ENCODE results near the gene SART3. TPM values are rescaled to one million over a fixed set of nuclear protein-coding genes. Genes with fewer than 3 reads are reported as not detected.
A peak's percentile ranks its signal among the peaks of the same experiment; 100 is the strongest.

SART3 gene, protein sequence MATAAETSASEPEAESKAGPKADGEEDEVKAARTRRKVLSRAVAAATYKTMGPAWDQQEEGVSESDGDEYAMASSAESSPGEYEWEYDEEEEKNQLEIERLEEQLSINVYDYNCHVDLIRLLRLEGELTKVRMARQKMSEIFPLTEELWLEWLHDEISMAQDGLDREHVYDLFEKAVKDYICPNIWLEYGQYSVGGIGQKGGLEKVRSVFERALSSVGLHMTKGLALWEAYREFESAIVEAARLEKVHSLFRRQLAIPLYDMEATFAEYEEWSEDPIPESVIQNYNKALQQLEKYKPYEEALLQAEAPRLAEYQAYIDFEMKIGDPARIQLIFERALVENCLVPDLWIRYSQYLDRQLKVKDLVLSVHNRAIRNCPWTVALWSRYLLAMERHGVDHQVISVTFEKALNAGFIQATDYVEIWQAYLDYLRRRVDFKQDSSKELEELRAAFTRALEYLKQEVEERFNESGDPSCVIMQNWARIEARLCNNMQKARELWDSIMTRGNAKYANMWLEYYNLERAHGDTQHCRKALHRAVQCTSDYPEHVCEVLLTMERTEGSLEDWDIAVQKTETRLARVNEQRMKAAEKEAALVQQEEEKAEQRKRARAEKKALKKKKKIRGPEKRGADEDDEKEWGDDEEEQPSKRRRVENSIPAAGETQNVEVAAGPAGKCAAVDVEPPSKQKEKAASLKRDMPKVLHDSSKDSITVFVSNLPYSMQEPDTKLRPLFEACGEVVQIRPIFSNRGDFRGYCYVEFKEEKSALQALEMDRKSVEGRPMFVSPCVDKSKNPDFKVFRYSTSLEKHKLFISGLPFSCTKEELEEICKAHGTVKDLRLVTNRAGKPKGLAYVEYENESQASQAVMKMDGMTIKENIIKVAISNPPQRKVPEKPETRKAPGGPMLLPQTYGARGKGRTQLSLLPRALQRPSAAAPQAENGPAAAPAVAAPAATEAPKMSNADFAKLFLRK
- total RNA-seq: 10 to 100 TPM; 37.0 to 68.7 (median 48.2) TPM

DNA sequence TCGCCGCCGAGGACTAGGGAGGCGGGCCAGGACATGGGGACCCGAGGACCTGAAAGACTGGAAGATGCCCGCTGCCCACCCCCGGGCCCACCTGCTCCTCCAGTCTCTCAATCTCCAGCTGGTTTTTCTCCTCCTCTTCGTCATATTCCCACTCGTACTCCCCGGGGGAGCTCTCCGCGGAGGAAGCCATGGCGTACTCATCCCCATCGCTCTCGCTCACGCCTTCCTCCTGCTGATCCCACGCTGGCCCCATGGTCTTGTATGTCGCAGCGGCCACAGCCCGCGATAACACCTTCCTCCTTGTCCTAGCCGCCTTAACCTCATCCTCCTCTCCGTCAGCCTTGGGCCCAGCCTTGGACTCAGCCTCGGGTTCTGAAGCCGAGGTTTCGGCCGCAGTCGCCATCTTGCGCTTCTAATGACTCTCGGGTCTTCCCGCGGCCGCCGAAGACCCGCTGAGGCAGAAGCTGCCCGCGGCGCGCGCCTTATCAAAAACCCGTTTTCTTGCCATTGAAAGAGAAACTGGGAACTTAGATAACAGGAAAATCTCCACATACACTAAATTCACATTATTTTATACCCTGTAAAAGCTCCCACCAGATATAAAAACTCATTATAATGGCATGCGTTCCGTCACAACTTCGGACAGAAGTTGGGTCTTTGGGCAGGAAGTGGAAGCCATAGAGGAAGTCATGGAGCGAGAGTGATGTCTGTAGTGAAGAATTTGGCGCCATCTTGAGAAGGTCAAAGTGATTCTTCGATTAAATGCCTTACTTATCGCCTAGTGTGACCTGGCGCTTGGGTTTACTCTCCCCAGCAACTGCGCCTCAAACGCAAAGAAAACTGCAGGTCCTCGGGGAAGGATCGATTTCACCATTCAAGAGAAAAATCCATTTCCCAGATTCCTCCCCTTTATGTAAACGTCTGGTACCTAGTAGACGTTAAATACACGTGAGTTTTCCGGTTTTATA, at the start of gene SART3:
SART3 (minus strand) TSS at position 422 of the 968 bp plus-strand sequence; CDS start at position 403, 19 bp downstream.
- intact Hi-C loops (cut with DNase I): loop anchor here (5.0 to 10.0 kb wide), 3 partner anchors 56 to 534 kb away; partner anchors contain the start of genes ALKBH2 and UNG
- DNase-seq: no peak
- H3K27me3 ChIP-seq: no peaks in the 10 kb centered on the region
- H3K4me1 ChIP-seq: peaks cover 27 to 81% (median 41%) of the 10 kb centered on the region in 3 donors
- TF ChIP-seq, protein P1, sequence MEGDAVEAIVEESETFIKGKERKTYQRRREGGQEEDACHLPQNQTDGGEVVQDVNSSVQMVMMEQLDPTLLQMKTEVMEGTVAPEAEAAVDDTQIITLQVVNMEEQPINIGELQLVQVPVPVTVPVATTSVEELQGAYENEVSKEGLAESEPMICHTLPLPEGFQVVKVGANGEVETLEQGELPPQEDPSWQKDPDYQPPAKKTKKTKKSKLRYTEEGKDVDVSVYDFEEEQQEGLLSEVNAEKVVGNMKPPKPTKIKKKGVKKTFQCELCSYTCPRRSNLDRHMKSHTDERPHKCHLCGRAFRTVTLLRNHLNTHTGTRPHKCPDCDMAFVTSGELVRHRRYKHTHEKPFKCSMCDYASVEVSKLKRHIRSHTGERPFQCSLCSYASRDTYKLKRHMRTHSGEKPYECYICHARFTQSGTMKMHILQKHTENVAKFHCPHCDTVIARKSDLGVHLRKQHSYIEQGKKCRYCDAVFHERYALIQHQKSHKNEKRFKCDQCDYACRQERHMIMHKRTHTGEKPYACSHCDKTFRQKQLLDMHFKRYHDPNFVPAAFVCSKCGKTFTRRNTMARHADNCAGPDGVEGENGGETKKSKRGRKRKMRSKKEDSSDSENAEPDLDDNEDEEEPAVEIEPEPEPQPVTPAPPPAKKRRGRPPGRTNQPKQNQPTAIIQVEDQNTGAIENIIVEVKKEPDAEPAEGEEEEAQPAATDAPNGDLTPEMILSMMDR (IDR thresholded peaks at IDR 0.05): no peak
- TF ChIP-seq POLR2A (IDR thresholded peaks at IDR 0.05): peak in 1 of 4 donors; percentile 44
- no peaks in the 10 kb centered on the region for H3K9me3 ChIP-seq
- WGBS, 2 donors: 0 to 1% methylated on average over 48 to 55 of the region's 57 CpGs
- H3K36me3 ChIP-seq: peaks cover 0 to 42% (median 5%) of the 10 kb centered on the region in 3 donors
- peak within 1 kb of the TSS; percentile 82 to 94 (median 93) for H3K4me3 ChIP-seq
- peak within 1 kb of the TSS; percentile 95 to 98 (median 96) for H3K27ac ChIP-seq

DNA sequence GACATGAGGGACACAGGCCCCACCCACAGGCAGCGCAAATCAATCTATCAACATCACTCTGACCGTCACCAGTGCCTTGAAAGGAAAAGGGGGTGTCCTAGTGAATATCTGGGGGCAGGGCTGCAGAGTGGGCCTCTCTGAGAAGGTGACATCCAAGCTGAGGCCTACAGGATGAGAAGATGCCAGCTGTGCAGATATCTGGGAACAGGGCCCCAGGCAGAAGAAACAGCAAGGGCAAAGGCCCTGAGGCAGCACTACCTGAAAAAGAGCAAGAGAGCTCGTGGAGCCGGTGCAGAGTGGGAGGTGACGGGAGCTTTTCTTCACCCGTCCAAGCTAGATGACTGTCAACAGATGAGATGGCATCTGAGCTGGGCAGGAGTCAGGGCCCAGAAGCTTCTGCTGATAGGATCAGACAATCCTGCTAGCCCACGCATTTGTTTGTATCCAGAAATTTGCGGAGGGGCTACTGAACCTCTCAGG, 49.4 kb upstream of the SART3 start:
- intact Hi-C loops (cut with DNase I): no loop called here

DNA sequence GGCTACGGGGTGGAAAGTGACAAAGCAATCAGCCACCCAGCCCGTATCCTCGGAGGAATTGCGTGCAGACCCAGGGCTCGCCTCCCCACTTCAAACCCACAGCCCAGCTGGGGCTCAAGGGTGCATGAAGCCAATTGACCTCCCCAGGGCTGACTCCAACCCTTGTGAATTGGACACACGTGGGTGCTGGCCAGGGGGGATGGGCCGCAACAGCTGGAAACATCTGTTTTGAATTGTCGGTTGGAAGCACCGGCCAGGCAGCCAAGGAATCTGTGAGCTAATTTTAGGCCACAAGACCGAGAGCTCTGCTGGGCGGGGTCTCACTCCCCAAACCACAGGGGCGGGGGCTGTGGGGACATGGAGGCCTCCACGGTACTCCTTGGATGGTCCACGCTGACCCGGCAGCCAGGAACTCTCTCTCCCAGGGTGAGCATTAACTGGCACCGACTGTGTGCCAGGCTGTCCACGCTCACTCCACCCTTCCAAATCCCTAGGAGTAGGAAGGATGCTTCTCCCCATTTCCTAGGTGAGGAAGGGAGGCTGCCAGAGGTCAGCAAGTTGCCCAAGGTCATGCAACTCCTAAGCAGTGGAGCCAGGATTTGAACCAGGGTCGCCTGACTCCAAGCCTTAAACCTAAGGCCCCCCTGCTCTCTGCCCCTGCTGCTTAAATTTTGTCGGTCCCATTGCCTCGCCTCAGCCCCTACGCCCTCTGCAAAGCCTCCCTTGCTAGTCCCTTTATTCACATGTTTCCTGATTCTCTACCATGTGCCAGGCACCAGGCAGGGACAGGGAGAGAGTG, 48.8 kb upstream of the SART3 start:
- no peaks in the 10 kb centered on the region for H3K36me3 ChIP-seq
- peaks cover 0 to 3% (median 0%) of the 10 kb centered on the region in 4 donors for H3K27me3 ChIP-seq
- 67 to 89% methylated on average over 6 to 8 of the region's 21 CpGs for WGBS, 2 donors
- no peak overlapping the region for H3K27ac ChIP-seq
- DNase-seq: no peak
- no peak overlapping the region for H3K4me3 ChIP-seq
- intact Hi-C loops (cut with DNase I): no loop called here
- TF ChIP-seq, protein P1 (IDR thresholded peaks at IDR 0.05): no peak
- TF ChIP-seq POLR2A (IDR thresholded peaks at IDR 0.05): no peak
- no peaks in the 10 kb centered on the region for H3K9me3 ChIP-seq
- peaks cover 0 to 16% (median 10%) of the 10 kb centered on the region in 3 donors for H3K4me1 ChIP-seq

More for the DNA sequence above, 49.4 kb upstream of the SART3 start:
- peaks cover 0 to 3% (median 0%) of the 10 kb centered on the region in 4 donors for H3K27me3 ChIP-seq
- no peak for TF ChIP-seq POLR2A (IDR thresholded peaks at IDR 0.05)
- TF ChIP-seq, protein P1 (IDR thresholded peaks at IDR 0.05): no peak
- H3K27ac ChIP-seq: no peak overlapping the region
- H3K4me1 ChIP-seq: peaks cover 0 to 16% (median 10%) of the 10 kb centered on the region in 3 donors
- DNase-seq: no peak
- H3K4me3 ChIP-seq: no peak overlapping the region
- H3K36me3 ChIP-seq: no peaks in the 10 kb centered on the region
- H3K9me3 ChIP-seq: no peaks in the 10 kb centered on the region
- 79 to 86% methylated on average over 6 to 8 of the region's 8 CpGs for WGBS, 2 donors

DNA sequence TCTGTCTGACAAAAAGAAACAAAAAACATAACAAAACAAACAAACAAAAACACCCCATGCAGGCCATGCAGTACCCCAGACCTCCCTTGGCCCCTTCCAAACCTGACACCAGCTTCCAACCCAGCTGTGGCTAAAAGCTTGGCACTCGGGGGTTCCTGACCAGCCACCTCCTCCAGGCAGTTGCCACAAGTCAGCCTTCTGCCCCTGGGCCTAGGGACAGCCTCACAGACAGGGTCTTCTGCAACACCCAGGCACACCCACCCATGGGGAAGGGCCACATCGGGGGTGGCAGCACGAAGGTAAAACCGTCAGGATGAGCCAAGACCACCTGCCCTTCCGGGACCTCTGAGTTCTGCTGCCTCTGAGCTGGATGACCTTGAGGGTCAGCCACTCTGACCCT, 47.6 kb upstream of the SART3 start:
- Histone ChIP-seq H3K27me3 (peaks cover 0 to 3% (median 0%) of the 10 kb centered on the region in 4 donors), H3K27ac (no peak overlapping the region), H3K36me3 (no peaks in the 10 kb centered on the region), H3K4me3 (no peak overlapping the region), H3K4me1 (peaks cover 0 to 12% (median 5%) of the 10 kb centered on the region in 3 donors), H3K9me3 (no peaks in the 10 kb centered on the region)
- WGBS, 2 donors: 82 to 83% methylated on average over 4 to 5 of the region's 5 CpGs
- TF ChIP-seq, protein P1 (IDR thresholded peaks at IDR 0.05): no peak
- no peak for TF ChIP-seq POLR2A (IDR thresholded peaks at IDR 0.05)
- no peak for DNase-seq
- intact Hi-C loops (cut with DNase I): no loop called here

Data from esophagus squamous epithelium (tissue), 5 donors.